ENCODE data around the gene TNFRSF19.

- TF ChIP-seq REST (IDR thresholded peaks at IDR 0.05; ENCODE audit: insufficient replicate concordance, low read depth) (no peak), CTCF (IDR thresholded peaks at IDR 0.05; ENCODE audit: insufficient read depth, low read length) (no peak), POLR2AphosphoS5 (IDR thresholded peaks at IDR 0.05; ENCODE audit: low read depth) (no peak), GABPA (IDR thresholded peaks at IDR 0.05; ENCODE audit: low read depth) (no peak)
Observed at GRCh38 chr13:23652909-23653726, 82.9 kb downstream of the TNFRSF19 start.
